Measurements from ENCODE around the gene FGF2.

- TF ChIP-seq, protein P1, sequence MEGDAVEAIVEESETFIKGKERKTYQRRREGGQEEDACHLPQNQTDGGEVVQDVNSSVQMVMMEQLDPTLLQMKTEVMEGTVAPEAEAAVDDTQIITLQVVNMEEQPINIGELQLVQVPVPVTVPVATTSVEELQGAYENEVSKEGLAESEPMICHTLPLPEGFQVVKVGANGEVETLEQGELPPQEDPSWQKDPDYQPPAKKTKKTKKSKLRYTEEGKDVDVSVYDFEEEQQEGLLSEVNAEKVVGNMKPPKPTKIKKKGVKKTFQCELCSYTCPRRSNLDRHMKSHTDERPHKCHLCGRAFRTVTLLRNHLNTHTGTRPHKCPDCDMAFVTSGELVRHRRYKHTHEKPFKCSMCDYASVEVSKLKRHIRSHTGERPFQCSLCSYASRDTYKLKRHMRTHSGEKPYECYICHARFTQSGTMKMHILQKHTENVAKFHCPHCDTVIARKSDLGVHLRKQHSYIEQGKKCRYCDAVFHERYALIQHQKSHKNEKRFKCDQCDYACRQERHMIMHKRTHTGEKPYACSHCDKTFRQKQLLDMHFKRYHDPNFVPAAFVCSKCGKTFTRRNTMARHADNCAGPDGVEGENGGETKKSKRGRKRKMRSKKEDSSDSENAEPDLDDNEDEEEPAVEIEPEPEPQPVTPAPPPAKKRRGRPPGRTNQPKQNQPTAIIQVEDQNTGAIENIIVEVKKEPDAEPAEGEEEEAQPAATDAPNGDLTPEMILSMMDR (conservative IDR thresholded peaks at IDR 0.05; ENCODE audit: low read depth, low read length) = no peak
- TF ChIP-seq EZH2 (IDR thresholded peaks at IDR 0.05; ENCODE audit: low read length, unreplicated experiment) (no peak), EZH2phosphoT487 (IDR thresholded peaks at IDR 0.05; ENCODE audit: borderline replicate concordance, low read length) (no peak)
Measured at GRCh38 chr4:122858705-122859104, 32.1 kb downstream of the FGF2 start.
